K562 (cell line): Measurements from ENCODE around the gene VWA3B. TPM values are rescaled to one million over a fixed set of nuclear protein-coding genes. Genes with fewer than 3 reads are reported as not detected.

Source experiments
- ATAC-seq: fragments of 200-7000 bp; cut with Tn5 transposase; 3 replicates; pipeline ENCODE4 v1.9.1; 2020; ENCODE audit warnings: moderate library complexity
- BruUV-seq: library from RNA; stranded (reverse); fragments of 400-500 nt; replicated peaks from 2 replicates; lab custom pipeline; 2021; lab: Mats Ljungman, UMichigan
- CTCF ChIA-PET: fragments of 300-600 bp; formaldehyde crosslinking; extraction: SDS; loops from one replicate; lab custom pipeline; 2021; ENCODE audit warnings: low intra/inter-chr PET ratio; lab: Yijun Ruan, JAX
- POLR2A ChIA-PET: fragments of 300-600, 350-650 bp; sonication (Branson Sonifier 250); formaldehyde crosslinking; extraction: SDS; loops from one replicate; lab custom pipeline; 2021; ENCODE audit warnings: antibody characterized with exemption, inconsistent platforms; lab: Yijun Ruan, JAX
- DNase-seq, 4 experiments: peaks; one replicate each; pipeline versions ENCODE4 v3.0.0 to v3.0.0-alpha.2; 2011 to 2018; ENCODE audit warnings: low spot score in 3 of 4, mixed read lengths in 3 of 4; ENCODE audit errors: extremely low read depth in 1 of 4
- FAIRE-seq: peaks from 2 replicates; lab custom pipeline; 2011; peaks lifted over from hg19 to GRCh38; lab: Jason Lieb, UNC
- H2AFZ ChIP-seq: 2 replicates; pipeline ENCODE4 v1.6.0; 2011; ENCODE audit warnings: low read depth, low read length, control low read depth, inconsistent platforms
- H3K27ac ChIP-seq: fragments of 200-600 bp; 3 replicates; pipeline ENCODE4 v1.8.0; 2011; ENCODE audit warnings: low read depth, mild to moderate bottlenecking, control low read depth, inconsistent platforms, low read length, moderate library complexity, mixed read lengths; ENCODE audit errors: extremely low read depth
- H3K27me3 ChIP-seq, 2 experiments: fragments of 300-600 bp in 1 of 2; 2 replicates in 1 of 2; 3 replicates in 1 of 2; pipeline versions ENCODE4 v1.6.0 to v1.8.0; 2011; ENCODE audit warnings: inconsistent platforms in 2 of 2, low read length in 2 of 2, mild to moderate bottlenecking in 1 of 2, mixed read lengths in 1 of 2, moderate library complexity in 1 of 2; ENCODE audit not compliant: control insufficient read depth in 2 of 2, insufficient read depth in 2 of 2
- H3K36me3 ChIP-seq: fragments of 300-600 bp; 3 replicates; pipeline ENCODE4 v1.8.0; 2011; ENCODE audit warnings: mild to moderate bottlenecking, low read length, inconsistent platforms; ENCODE audit not compliant: control insufficient read depth, insufficient read depth
- H3K4me1 ChIP-seq, 2 experiments: fragments of 200-600 bp in 1 of 2; replicated peaks in 1 of 2; 2 replicates in 1 of 2; 3 replicates in 1 of 2; pipeline versions ENCODE4 v1.5.1 to v1.8.0; 2011; ENCODE audit warnings: inconsistent platforms in 2 of 2, low read length in 2 of 2, mild to moderate bottlenecking in 1 of 2, mixed read lengths in 1 of 2, moderate library complexity in 1 of 2; ENCODE audit not compliant: control insufficient read depth in 2 of 2, insufficient read depth in 2 of 2
- H3K4me2 ChIP-seq: 2 replicates; pipeline ENCODE4 v1.6.1; 2011; ENCODE audit warnings: low read length, control low read depth, inconsistent platforms, mixed read lengths; ENCODE audit not compliant: insufficient read depth
- H3K4me3 ChIP-seq: fragments of 200-600 bp; sonication (generic), shearing (Covaris generic); 2 replicates; pipeline ENCODE4 v1.5.1; 2016; ENCODE audit warnings: control low read depth, inconsistent platforms
- H3K79me2 ChIP-seq: fragments of 200-600 bp; 3 replicates; pipeline ENCODE4 v1.8.0; 2011; ENCODE audit warnings: low read length, inconsistent platforms; ENCODE audit not compliant: control insufficient read depth, insufficient read depth
- H3K9ac ChIP-seq, 2 experiments: 2 replicates each; pipeline versions ENCODE4 v1.6.0 to v1.6.1; 2011; ENCODE audit warnings: low read depth in 2 of 2, low read length in 2 of 2, control low read depth in 1 of 2, inconsistent platforms in 1 of 2, mild to moderate bottlenecking in 1 of 2, mixed read lengths in 1 of 2; ENCODE audit not compliant: insufficient read depth in 1 of 2
- H3K9me1 ChIP-seq: one replicate; pipeline ENCODE4 v1.6.0; 2011; ENCODE audit warnings: inconsistent platforms, mild to moderate bottlenecking, low read length, moderate library complexity; ENCODE audit not compliant: control insufficient read depth, insufficient read depth
- H3K9me3 ChIP-seq: replicated peaks from 2 replicates; pipeline ENCODE4 v1.5.1; 2011; ENCODE audit warnings: low read depth, low read length, inconsistent platforms; ENCODE audit not compliant: control insufficient read depth, insufficient read depth
- H4K20me1 ChIP-seq: replicated peaks from 2 replicates; pipeline ENCODE4 v1.6.1; 2011; ENCODE audit warnings: low read length, inconsistent platforms, mixed read lengths; ENCODE audit not compliant: control insufficient read depth, insufficient read depth
- ARID4B ChIP-seq: sonication (generic); formaldehyde crosslinking; IDR thresholded peaks from 2 replicates; pipeline ENCODE4 v1.8.0; 2022; ENCODE audit warnings: mild to moderate bottlenecking, missing genetic modification reagents
- CREB3 ChIP-seq: fragments of 450-650 bp; conservative IDR thresholded peaks from 2 replicates; pipeline ENCODE4 v1.6.1; 2016; ENCODE audit warnings: missing genetic modification characterization, low read depth, mild to moderate bottlenecking, missing compliant biosample characterization, moderate library complexity
- CSDE1 ChIP-seq, 2 experiments: fragments of 450-650 bp; IDR thresholded peaks; 2 replicates each; pipeline ENCODE4 v1.6.1; 2016; ENCODE audit warnings: mild to moderate bottlenecking in 1 of 2
- CXXC5 ChIP-seq: fragments of 250-450 bp; sonication (Bioruptor Pico); IDR thresholded peaks from 2 replicates; pipeline ENCODE4 v1.8.0; 2022; ENCODE audit warnings: inconsistent platforms, mild to moderate bottlenecking, moderate library complexity
- PCBP1 ChIP-seq: fragments of 200-400 bp; formaldehyde crosslinking; IDR thresholded peaks from 2 replicates; pipeline ENCODE4 v1.6.1; 2018; ENCODE audit warnings: mild to moderate bottlenecking, low read depth, low read length; ENCODE audit not compliant: poor library complexity, severe bottlenecking
- TAF15 ChIP-seq: fragments of 200-400 bp; formaldehyde crosslinking; IDR thresholded peaks from 2 replicates; pipeline ENCODE4 v1.6.1; 2017; ENCODE audit warnings: mild to moderate bottlenecking, low read depth, low read length, moderate library complexity
- ZBTB26 ChIP-seq: fragments of 450-650 bp; formaldehyde crosslinking; IDR thresholded peaks from 2 replicates; pipeline ENCODE4 v1.4.0; 2022; ENCODE audit warnings: missing genetic modification characterization
- ZNF263 ChIP-seq: sonication (generic); formaldehyde crosslinking; IDR thresholded peaks from 2 replicates; pipeline ENCODE4 v1.8.0; 2022; ENCODE audit warnings: mild to moderate bottlenecking, missing genetic modification reagents, borderline replicate concordance
- ZNF277 ChIP-seq: fragments of 250-450 bp; sonication (Bioruptor Pico); IDR thresholded peaks from 2 replicates; pipeline ENCODE4 v1.8.0; 2022; ENCODE audit warnings: inconsistent platforms, mild to moderate bottlenecking, moderate library complexity, borderline replicate concordance
- ZNF398 ChIP-seq: fragments of 250-450 bp; sonication (Bioruptor Pico); IDR thresholded peaks from 2 replicates; pipeline ENCODE4 v1.8.0; 2021; ENCODE audit warnings: moderate library complexity, mild to moderate bottlenecking, inconsistent platforms
- WGBS: fragments of 100-300 bp; shearing (Covaris generic); methylation state at CpG from one replicate; pipeline ENCODE4 v1.1.6; 2016; ENCODE audit warnings: low coverage, mixed read lengths; ENCODE audit not compliant: insufficient coverage; ENCODE audit errors: missing lambda C conversion rate; 5-methylcytosine and 5-hydroxymethylcytosine counted together
- in situ Hi-C: fragments of 300-500 bp; cut with MboI; formaldehyde crosslinking; loops from 4 replicates; pipeline ENCODE4 v1.15.0; 2018; ENCODE audit warnings: inconsistent platforms, mixed read lengths
- intact Hi-C: fragments of 100-400 bp; cut with micrococcal nuclease; formaldehyde crosslinking; loops from 2 replicates; pipeline ENCODE4 v1.14.2; 2022
- polyA plus RNA-seq, 8 experiments: library from polyadenylated mRNA; depleted of rRNA in 4 of 8; stranded (reverse) in 5 of 8; unstranded in 3 of 8; fragments of >200 nt; fragmentation: Nextera tagmentation in 2 of 8; fragmentation: Illumina TruSeq in 1 of 8; extraction: Ambion mirVana in 2 of 8; extraction: Trizol in 1 of 8; gene quantifications; 2 replicates each; pipeline versions ENCODE4 v1.2.1 to v1.2.3, GENCODE V29; 2011 to 2014; ENCODE audit warnings: inconsistent platforms in 1 of 8, missing spikeins in 1 of 8
- total RNA-seq, 7 experiments: library from RNA; depleted of rRNA in 6 of 7; stranded (reverse); fragments of >200 nt in 6 of 7; fragmentation: Illumina TruSeq in 2 of 7; extraction: Trizol in 2 of 7; gene quantifications; 2 replicates each; pipeline versions ENCODE4 v1.2.1 to v1.2.3, GENCODE V29; 2011 to 2021; ENCODE audit warnings: low replicate concordance in 1 of 7

VWA3B gene
- total and polyA plus RNA-seq, 9 of the 15 experiments (the other 6 are each of a cell fraction or from before 2014, with no cell fraction given), result not detected

GRCh38 chr2:98281607-98282006 lies 194.6 kb downstream of the VWA3B start (continued):
- no peak for TF ChIP-seq CSDE1 (IDR thresholded peaks at IDR 0.05)
- no peak for TF ChIP-seq ZNF263 (CRISPR knock-in tag)
- no peak for TF ChIP-seq ZNF398 (CRISPR knock-in tag)
- TF ChIP-seq ZBTB26 (CRISPR knock-in tag), result no peak
- TF ChIP-seq CREB3 (tag), result no peak
- TF ChIP-seq, all 486 proteins: peak for 0

- H3K4me3 ChIP-seq, result no peak overlapping the region
- intact Hi-C loops, result no loop called here
- H3K4me1 ChIP-seq, result no peaks in the 10 kb centered on the region
- ChIA-PET CTCF (no interaction called here), POLR2A (interaction anchor here (1.1 kb wide), 1 partner anchor 8 kb away, joined by 3 read pairs; no protein-coding TSS in a partner anchor)
- H3K79me2 ChIP-seq, result no peaks in the 10 kb centered on the region
- no peaks in the 10 kb centered on the region for H3K9me3 ChIP-seq
- no TSS peak for BruUV-seq
- H3K9ac ChIP-seq, result no peak overlapping the region
- ATAC-seq (no peak), FAIRE-seq (no peak), DNase-seq (no peak)
- H2AFZ ChIP-seq, result no peak overlapping the region
- H3K27ac ChIP-seq, result no peak overlapping the region
- no peaks in the 10 kb centered on the region for H3K9me1 ChIP-seq
- H3K27me3 ChIP-seq, result peaks cover 10 to 17% of the 10 kb centered on the region in 2 experiments; a peak in 4 of 5 replicates
- no peaks in the 10 kb centered on the region for H3K36me3 ChIP-seq
- 0% methylated on average over 1 of the region's 1 CpG for WGBS
- no peaks in the 10 kb centered on the region for H4K20me1 ChIP-seq
- no peak overlapping the region for H3K4me2 ChIP-seq
- in situ Hi-C loops, result no loop called here
- TF ChIP-seq TAF15, result no peak
- TF ChIP-seq PCBP1, result no peak
- TF ChIP-seq ZNF277 (CRISPR knock-in tag), result no peak
- TF ChIP-seq ARID4B (CRISPR knock-in tag), result no peak
- no peak for TF ChIP-seq CXXC5 (CRISPR knock-in tag)
Observed at GRCh38 chr2:98282109-98282508, 195.1 kb downstream of the VWA3B start.
